Skeletal muscle satellite cell (primary cell): ENCODE results near the gene TMEM62.

ENCODE experiments used
- H3K27me3 ChIP-seq: 2 replicates; pipeline ENCODE4 v1.7.0; 2013; ENCODE audit warnings: low read length; ENCODE audit not compliant: control insufficient read depth, insufficient read depth
- H3K36me3 ChIP-seq: 2 replicates; pipeline ENCODE4 v1.7.0; 2013; ENCODE audit warnings: mild to moderate bottlenecking, control low read depth, low read length; ENCODE audit not compliant: insufficient read depth
- H3K4me1 ChIP-seq: 2 replicates; pipeline ENCODE4 v1.7.0; 2013; ENCODE audit warnings: low read length; ENCODE audit not compliant: control insufficient read depth, insufficient read depth
- H3K4me2 ChIP-seq: 2 replicates; pipeline ENCODE4 v1.7.0; 2013; ENCODE audit warnings: mild to moderate bottlenecking, low read length
- H3K4me3 ChIP-seq: 2 replicates; pipeline ENCODE4 v1.7.0; 2013; ENCODE audit warnings: low read length
- H3K9ac ChIP-seq: 2 replicates; pipeline ENCODE4 v1.7.0; 2013; ENCODE audit warnings: mild to moderate bottlenecking, low read depth, low read length, moderate library complexity
- H3K9me3 ChIP-seq: replicated peaks from 2 replicates; pipeline ENCODE4 v1.7.0; 2013; ENCODE audit warnings: mild to moderate bottlenecking, control low read depth, low read length

TMEM62 gene

GRCh38 chr15:43212951-43213350, 79.6 kb downstream of the TMEM62 start:
- Histone ChIP-seq H3K4me1 (no peaks in the 10 kb centered on the region), H3K36me3 (no peaks in the 10 kb centered on the region), H3K9me3 (no peaks in the 10 kb centered on the region), H3K4me3 (no peak overlapping the region), H3K9ac (no peak overlapping the region), H3K27me3 (peaks cover 76% of the 10 kb centered on the region), H3K4me2 (no peak overlapping the region)

GRCh38 chr15:43213466-43213865, 80.1 kb downstream of the TMEM62 start:
- Histone ChIP-seq H3K4me3 (no peak overlapping the region), H3K4me2 (no peak overlapping the region), H3K4me1 (no peaks in the 10 kb centered on the region), H3K9me3 (no peaks in the 10 kb centered on the region), H3K36me3 (no peaks in the 10 kb centered on the region), H3K27me3 (peaks cover 76% of the 10 kb centered on the region), H3K9ac (no peak overlapping the region)

- H3K4me1 ChIP-seq, result no peaks in the 10 kb centered on the region
- no peaks in the 10 kb centered on the region for H3K9me3 ChIP-seq
- no peaks in the 10 kb centered on the region for H3K36me3 ChIP-seq
- H3K27me3 ChIP-seq, result peaks cover 73% of the 10 kb centered on the region
- H3K9ac ChIP-seq, result no peak overlapping the region
- H3K4me3 ChIP-seq, result no peak overlapping the region
- no peak overlapping the region for H3K4me2 ChIP-seq
These were observed 80.8 kb downstream of the TMEM62 start for GRCh38 chr15:43214169-43214568.

- Histone ChIP-seq H3K9ac (no peak overlapping the region), H3K4me1 (no peaks in the 10 kb centered on the region), H3K4me2 (no peak overlapping the region), H3K27me3 (peaks cover 67% of the 10 kb centered on the region), H3K9me3 (no peaks in the 10 kb centered on the region), H3K4me3 (no peak overlapping the region), H3K36me3 (no peaks in the 10 kb centered on the region)
These were observed 81.4 kb downstream of the TMEM62 start for GRCh38 chr15:43214592-43215295.

- no peak overlapping the region for H3K9ac ChIP-seq
- no peak overlapping the region for H3K4me3 ChIP-seq
- H3K27me3 ChIP-seq, result peaks cover 64% of the 10 kb centered on the region
- no peaks in the 10 kb centered on the region for H3K4me1 ChIP-seq
- no peaks in the 10 kb centered on the region for H3K36me3 ChIP-seq
- no peak overlapping the region for H3K4me2 ChIP-seq
- no peaks in the 10 kb centered on the region for H3K9me3 ChIP-seq
These were observed 82.6 kb downstream of the TMEM62 start for GRCh38 chr15:43215961-43216360.

- Histone ChIP-seq H3K36me3 (no peaks in the 10 kb centered on the region), H3K9me3 (no peaks in the 10 kb centered on the region), H3K27me3 (peaks cover 60% of the 10 kb centered on the region), H3K4me2 (no peak overlapping the region), H3K4me1 (no peaks in the 10 kb centered on the region), H3K4me3 (no peak overlapping the region), H3K9ac (no peak overlapping the region)
These were observed 85.7 kb downstream of the TMEM62 start for GRCh38 chr15:43218908-43219706.

- peaks cover 59% of the 10 kb centered on the region for H3K27me3 ChIP-seq
- H3K4me1 ChIP-seq, result no peaks in the 10 kb centered on the region
- no peak overlapping the region for H3K4me2 ChIP-seq
- H3K4me3 ChIP-seq, result no peak overlapping the region
- H3K9me3 ChIP-seq, result no peaks in the 10 kb centered on the region
- H3K36me3 ChIP-seq, result no peaks in the 10 kb centered on the region
- no peak overlapping the region for H3K9ac ChIP-seq
These were observed 86.8 kb downstream of the TMEM62 start for GRCh38 chr15:43219929-43220928.

GRCh38 chr15:43220991-43221403, 87.6 kb downstream of the TMEM62 start, which contains the start of gene EPB42:
Gene EPB42 (minus strand): TSS chr15:43221018. CDS start chr15:43220825, 193 bp downstream.
- H3K4me2 ChIP-seq, result no peak within 1 kb of the TSS
- H3K9me3 ChIP-seq, result no peaks in the 10 kb centered on the region
- H3K9ac ChIP-seq, result no peak within 1 kb of the TSS
- H3K36me3 ChIP-seq, result no peaks in the 10 kb centered on the region
- no peak within 1 kb of the TSS for H3K4me3 ChIP-seq
- H3K27me3 ChIP-seq, result peaks cover 59% of the 10 kb centered on the region
- H3K4me1 ChIP-seq, result no peaks in the 10 kb centered on the region

GRCh38 chr15:43221422-43221821, 88.0 kb downstream of the TMEM62 start:
- no peak overlapping the region for H3K4me2 ChIP-seq

GRCh38 chr15:43225201-43225949, 92.0 kb downstream of the TMEM62 start:
- no peak overlapping the region for H3K4me2 ChIP-seq
- H3K9ac ChIP-seq, result no peak overlapping the region
- no peaks in the 10 kb centered on the region for H3K9me3 ChIP-seq
- no peaks in the 10 kb centered on the region for H3K36me3 ChIP-seq
- no peak overlapping the region for H3K4me3 ChIP-seq
- peaks cover 52% of the 10 kb centered on the region for H3K27me3 ChIP-seq
- H3K4me1 ChIP-seq, result no peaks in the 10 kb centered on the region

More at GRCh38 chr15:43221422-43221821, 88.0 kb downstream of the TMEM62 start:
- Histone ChIP-seq H3K4me3 (no peak overlapping the region), H3K36me3 (no peaks in the 10 kb centered on the region), H3K4me1 (no peaks in the 10 kb centered on the region), H3K27me3 (peaks cover 56% of the 10 kb centered on the region), H3K9ac (no peak overlapping the region), H3K9me3 (no peaks in the 10 kb centered on the region)
